Stimulated activated CD4-positive, alpha-beta T cell treated with anti-CD3 and anti-CD28 coated beads, Interleukin-1b, Interleukin-23, amount 100 ng/mL, for 48 hours (primary cell): ENCODE data around the gene CHEK1.

Source experiments
- DNase-seq: peaks from one replicate; pipeline ENCODE4 v3.0.0-alpha.2; 2020

Gene CHEK1

GRCh38 chr11:125626288-125626950 is 1.5 kb downstream of the CHEK1 start:
- DNase-seq = peak; percentile 25

GRCh38 chr11:125627236-125627910 is 2.4 kb downstream of the CHEK1 start:
- no peak for DNase-seq

GRCh38 chr11:125637840-125638239 is 12.9 kb downstream of the CHEK1 start:
- no peak for DNase-seq

DNA sequence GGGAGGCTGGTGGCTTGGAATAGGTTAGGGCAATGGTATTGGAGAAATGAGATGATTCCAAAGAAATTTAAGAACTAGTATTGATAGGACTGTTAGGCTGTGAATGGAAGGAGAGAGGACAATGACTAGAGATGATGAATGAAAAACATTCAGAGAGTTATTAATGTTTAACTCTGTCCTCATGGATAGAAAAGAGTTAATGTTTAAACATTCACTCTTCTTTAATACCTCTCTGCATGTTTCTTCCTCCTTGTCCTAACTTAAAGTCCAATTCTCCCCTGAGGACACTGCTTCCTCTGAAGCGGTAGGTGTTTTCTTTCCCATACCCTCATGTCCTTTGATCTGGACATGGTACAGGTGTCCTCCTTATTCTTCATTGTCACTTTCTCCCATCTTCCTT is 13.4 kb downstream of the CHEK1 start:
- DNase-seq = no peak

GRCh38 chr11:125645871-125646270 is 20.9 kb downstream of the CHEK1 start:
- DNase-seq = no peak

- DNase-seq = no peak
Observed at GRCh38 chr11:125649465-125650166, 24.7 kb downstream of the CHEK1 start.

- DNase-seq = no peak
Observed at GRCh38 chr11:125662689-125663088, 37.7 kb downstream of the CHEK1 start.

DNA sequence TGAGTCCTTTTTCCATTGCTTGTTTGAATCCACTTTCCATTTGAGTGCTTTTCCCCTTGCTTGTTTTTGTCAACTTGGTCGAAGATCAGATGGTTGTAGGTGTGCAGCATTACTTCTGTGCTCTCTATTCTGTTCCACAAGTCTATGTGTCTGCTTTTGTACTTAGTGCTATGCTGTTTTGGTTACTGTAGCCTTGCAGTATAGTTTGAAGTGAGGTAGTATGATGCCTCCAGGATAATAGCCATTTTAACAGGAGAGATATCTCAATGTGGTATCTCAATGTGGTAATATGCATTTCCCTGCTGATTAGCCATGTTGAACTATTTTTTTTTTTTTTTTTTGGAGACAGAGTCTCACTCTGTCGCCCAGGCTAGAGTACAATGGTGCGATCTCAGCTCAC is 38.9 kb downstream of the CHEK1 start:
- DNase-seq = no peak

DNA sequence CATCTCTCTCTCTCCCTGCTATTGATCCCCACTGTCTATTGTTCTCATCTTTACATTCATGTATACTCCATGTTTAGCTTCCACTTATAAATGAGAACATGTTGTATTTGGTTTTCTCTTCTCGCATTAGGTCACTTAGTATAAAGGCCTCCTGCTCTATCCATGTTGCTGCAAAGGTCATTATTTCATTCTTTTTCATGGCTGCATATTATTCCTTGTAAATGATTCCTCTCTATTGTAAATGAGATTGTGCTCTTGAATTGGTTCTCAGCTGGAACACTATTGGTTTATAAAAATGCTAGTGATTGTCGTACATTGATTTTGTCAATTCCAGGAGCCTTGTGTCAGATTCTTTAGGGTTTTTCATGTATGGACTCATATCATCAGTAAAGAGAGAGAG is 42.2 kb downstream of the CHEK1 start:
- no peak for DNase-seq

- DNase-seq = no peak
Observed at GRCh38 chr11:125670172-125670571, 45.2 kb downstream of the CHEK1 start.

- DNase-seq = no peak
Observed at GRCh38 chr11:125671561-125671960, 46.6 kb downstream of the CHEK1 start.

DNA sequence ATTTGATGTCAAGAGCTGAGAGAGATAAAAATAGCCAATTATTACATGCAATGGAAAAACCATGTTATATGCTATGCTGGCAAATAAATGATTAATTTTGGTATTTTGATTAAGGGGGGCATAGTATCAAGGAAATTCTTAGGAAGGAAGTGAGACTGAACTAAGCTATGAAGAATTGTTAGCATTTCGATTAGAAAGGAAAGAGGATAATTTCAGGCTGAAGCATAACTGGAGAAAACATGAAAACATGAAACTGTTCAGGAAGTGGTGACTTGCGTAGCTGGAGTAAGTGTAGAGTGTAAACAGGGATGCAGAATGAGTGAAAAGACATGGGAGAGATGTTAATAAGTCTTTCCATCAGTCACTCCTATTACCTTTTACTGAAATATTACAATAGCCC is 49.2 kb downstream of the CHEK1 start:
- DNase-seq = no peak

GRCh38 chr11:125675196-125675595 is 50.2 kb downstream of the CHEK1 start:
- no peak for DNase-seq

GRCh38 chr11:125679397-125679796 is 54.4 kb downstream of the CHEK1 start:
- no peak for DNase-seq

- DNase-seq = no peak
Observed at GRCh38 chr11:125679837-125680236, 54.9 kb downstream of the CHEK1 start.

DNA sequence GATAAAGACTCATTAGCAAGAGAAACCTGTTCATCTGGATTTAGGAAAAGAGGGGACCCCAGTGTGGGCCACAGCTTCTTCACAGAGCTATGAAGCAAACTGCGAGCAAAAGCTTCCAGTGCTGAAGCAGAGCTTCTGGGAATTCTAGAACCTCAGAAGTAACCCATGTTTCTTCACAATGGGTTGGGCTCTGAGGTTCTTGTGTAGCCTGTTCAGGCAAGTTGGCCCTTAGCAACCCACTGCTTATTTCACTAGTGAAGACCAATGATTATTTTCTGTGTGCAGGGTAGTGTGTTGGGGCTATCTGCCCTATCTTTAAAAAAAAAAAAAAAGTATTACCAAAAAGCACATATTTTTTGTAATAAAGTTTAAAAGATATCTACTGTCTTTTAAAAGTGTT is 55.8 kb downstream of the CHEK1 start, which contains the start of gene ACRV1:
ACRV1 (minus strand) TSS at position 101 of the 400 bp plus-strand sequence; CDS start at position 34, 67 bp downstream.
- no peak for DNase-seq

GRCh38 chr11:125685228-125685627 is 60.3 kb downstream of the CHEK1 start:
- no peak for DNase-seq

GRCh38 chr11:125688066-125688465 is 63.1 kb downstream of the CHEK1 start:
- no peak for DNase-seq

GRCh38 chr11:125688632-125689031 is 63.7 kb downstream of the CHEK1 start:
- no peak for DNase-seq

DNA sequence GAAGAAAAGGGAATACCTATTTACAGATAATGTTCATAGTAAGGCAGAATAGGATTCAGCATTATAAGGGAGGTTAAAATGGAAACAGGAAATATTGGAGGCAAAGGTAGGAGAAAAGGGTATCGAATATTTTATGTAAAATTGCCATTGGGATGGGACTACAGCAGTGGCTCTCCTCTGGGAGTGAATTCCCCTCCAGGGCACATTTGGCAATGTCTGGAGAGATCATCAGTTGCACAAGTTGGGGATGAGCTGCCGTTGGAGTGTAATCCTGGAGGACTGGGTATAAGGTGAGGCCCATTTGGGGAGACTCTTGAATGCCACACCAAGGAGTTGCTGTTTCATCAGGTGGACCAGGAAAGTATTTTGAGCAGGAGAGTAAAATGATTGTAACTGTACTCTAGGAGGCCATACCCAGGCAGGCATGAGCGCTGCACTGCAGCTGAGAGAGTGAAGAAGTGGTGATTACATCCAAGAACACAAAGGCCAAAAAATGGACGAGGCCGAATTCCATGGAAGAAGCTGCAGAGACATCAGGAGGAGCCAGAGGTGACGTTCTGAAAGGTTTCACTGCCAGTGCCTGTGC is 64.4 kb downstream of the CHEK1 start:
- no peak for DNase-seq

GRCh38 chr11:125690006-125690405 is 65.0 kb downstream of the CHEK1 start:
- no peak for DNase-seq

DNA sequence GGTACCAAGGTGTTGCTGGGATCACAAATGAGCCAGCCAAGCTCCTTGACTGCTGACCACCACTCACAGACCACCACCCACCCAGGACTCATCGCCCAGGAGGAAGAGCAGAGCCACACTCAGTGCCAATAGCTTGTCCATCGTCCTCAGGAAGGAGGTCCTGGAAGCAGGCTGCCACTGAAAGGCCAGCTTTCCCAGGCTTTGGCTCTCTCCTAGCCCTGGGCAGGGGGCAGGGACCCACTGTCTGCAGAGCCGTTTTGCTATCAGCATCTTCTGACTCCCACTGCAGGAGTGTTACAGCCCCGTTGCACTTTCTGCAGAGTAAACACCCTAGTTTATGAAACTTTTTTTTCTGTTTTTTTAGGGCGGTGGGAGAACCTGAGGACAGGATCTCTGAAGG is 67.9 kb downstream of the CHEK1 start:
- no peak for DNase-seq

GRCh38 chr11:125694951-125695350 is 70.0 kb downstream of the CHEK1 start:
- no peak for DNase-seq
